ENCODE data around the gene TDRD7.

TDRD7 gene

DNA sequence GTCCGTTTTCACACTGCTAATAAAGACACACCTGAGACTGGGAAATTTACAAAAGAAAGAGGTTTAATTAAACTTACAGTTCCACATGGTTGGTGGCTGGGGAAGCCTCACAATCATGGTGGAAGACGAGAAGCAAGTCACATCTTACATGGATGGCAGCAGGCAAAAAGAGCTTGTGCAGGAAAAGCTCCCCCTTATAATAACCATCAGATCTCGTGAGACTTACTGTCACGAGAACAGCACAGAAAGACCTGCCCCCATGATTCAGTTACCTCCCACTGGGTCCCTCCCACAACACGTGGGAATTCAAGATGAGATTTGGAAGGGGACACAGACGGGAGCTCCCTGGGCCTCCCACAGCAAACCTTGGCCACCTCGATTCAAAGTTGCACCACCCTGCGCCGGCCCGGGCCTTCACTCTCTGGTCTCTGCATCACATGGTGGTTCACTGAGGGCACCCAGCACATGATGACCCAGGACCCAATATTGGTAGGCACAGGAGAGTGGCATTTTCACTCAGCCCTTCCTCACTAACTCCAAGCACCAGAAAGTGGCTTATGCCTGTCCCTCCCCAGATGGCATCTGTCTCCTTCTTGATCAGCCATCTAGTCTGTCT, 21.0 kb upstream of the TDRD7 start:
- Histone ChIP-seq H3K27me3 (ENCODE audit: control insufficient read depth, insufficient read depth, low read length) (peaks cover 10% of the 10 kb centered on the region), H3K36me3 (ENCODE audit: control insufficient read depth, insufficient read depth, low read length) (no peaks in the 10 kb centered on the region), H3K9ac (ENCODE audit: low read length) (no peak overlapping the region), H3K4me1 (ENCODE audit: control insufficient read depth, insufficient read depth, low read length) (peaks cover 15% of the 10 kb centered on the region), H3K9me3 (ENCODE audit: control insufficient read depth, low read length) (no peaks in the 10 kb centered on the region), H3K4me3 (ENCODE audit: low read length) (no peak overlapping the region)

DNA sequence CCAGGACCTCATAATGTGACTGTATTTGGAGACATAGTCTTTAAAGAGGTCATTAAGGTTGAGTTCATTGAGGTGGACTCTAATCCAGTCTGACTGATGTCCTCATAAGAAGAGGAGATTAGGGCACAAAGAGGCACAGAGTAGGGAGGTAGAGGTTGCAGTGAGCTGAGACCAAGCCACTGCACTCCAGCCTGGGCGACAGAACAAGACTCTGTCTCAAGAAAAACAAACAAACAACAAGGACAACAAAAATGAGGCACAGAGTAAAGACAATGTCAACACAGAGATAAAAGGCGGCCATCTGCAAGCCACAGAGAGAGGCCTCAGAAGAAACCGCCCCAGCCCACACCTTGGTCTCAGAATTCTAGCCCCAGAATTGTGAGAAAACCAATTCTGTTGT, 17.0 kb upstream of the TDRD7 start:
- Histone ChIP-seq H3K4me3 (ENCODE audit: low read length) (no peak overlapping the region), H3K9ac (ENCODE audit: low read length) (no peak overlapping the region)

DNA sequence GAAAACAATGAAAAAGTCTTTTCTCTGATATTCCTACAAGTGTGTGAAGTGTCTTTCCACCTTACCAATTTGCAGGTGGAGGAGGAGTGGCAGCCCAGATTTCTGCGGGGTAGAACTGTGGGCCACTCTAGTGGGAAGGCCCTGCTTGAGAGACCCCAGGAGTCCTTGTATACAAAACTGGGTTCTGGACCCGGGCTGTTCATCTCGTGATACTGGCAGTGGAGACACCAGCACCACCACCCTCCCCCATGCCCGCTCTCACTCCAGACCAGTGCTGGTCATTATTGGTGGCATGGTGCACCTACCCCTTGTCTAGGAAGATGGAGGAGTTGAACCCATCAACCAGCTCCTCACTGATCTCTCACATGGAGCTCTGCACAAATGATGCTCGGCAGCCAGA, 16.2 kb upstream of the TDRD7 start:
- Histone ChIP-seq H3K36me3 (ENCODE audit: control insufficient read depth, insufficient read depth, low read length) (no peaks in the 10 kb centered on the region), H3K9ac (ENCODE audit: low read length) (no peak overlapping the region), H3K9me3 (ENCODE audit: control insufficient read depth, low read length) (no peaks in the 10 kb centered on the region), H3K4me3 (ENCODE audit: low read length) (no peak overlapping the region), H3K27me3 (ENCODE audit: control insufficient read depth, insufficient read depth, low read length) (no peaks in the 10 kb centered on the region), H3K4me1 (ENCODE audit: control insufficient read depth, insufficient read depth, low read length) (peaks cover 10% of the 10 kb centered on the region)

More for the DNA sequence above, 17.0 kb upstream of the TDRD7 start:
- Histone ChIP-seq H3K4me1 (ENCODE audit: control insufficient read depth, insufficient read depth, low read length) (peaks cover 10% of the 10 kb centered on the region), H3K27me3 (ENCODE audit: control insufficient read depth, insufficient read depth, low read length) (no peaks in the 10 kb centered on the region), H3K36me3 (ENCODE audit: control insufficient read depth, insufficient read depth, low read length) (no peaks in the 10 kb centered on the region), H3K9me3 (ENCODE audit: control insufficient read depth, low read length) (no peaks in the 10 kb centered on the region)

DNA sequence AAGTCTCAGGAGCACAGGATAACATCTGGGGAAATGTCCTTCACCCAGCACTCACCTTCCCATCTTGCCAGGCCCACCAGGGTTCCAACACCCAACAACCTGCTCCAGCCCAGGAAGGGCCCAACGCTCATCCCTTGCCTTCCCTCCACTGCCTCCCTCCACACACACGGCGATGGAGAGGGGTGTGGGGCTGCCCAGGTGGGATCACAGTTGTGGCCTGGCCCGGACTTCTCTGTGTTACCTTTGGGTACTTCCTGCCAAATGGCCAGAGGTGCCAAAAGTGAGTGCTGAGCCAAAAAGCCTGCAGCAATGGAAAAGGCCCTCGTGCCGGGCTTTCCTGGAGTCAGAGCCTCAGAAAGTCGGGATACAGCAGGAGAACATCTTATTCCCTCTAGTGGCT, 15.6 kb upstream of the TDRD7 start:
- no peaks in the 10 kb centered on the region for H3K27me3 ChIP-seq (ENCODE audit: control insufficient read depth, insufficient read depth, low read length)

DNA sequence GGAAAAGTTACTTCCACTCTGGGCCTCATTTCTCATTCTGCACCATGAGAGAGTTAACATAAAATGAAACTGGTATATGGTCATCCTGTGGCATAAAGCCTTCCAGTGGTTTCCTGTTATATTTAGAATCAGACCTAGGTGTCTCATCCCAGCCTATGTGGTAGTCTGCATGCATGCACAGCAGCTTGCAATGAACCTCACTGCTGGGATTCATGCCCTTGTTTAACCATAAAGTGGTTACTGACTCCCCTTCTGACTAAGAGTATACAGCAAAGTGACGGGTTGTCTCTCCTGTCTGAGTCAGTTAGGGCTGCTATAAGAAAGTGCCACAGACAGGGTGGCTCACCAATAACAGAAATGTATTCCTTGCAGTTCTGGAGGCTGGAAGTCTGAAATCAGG, 14.7 kb upstream of the TDRD7 start:
- Histone ChIP-seq H3K27me3 (ENCODE audit: control insufficient read depth, insufficient read depth, low read length) (no peaks in the 10 kb centered on the region), H3K36me3 (ENCODE audit: control insufficient read depth, insufficient read depth, low read length) (no peaks in the 10 kb centered on the region), H3K4me1 (ENCODE audit: control insufficient read depth, insufficient read depth, low read length) (peaks cover 10% of the 10 kb centered on the region), H3K4me3 (ENCODE audit: low read length) (no peak overlapping the region), H3K9ac (ENCODE audit: low read length) (no peak overlapping the region), H3K9me3 (ENCODE audit: control insufficient read depth, low read length) (no peaks in the 10 kb centered on the region)

More for the DNA sequence above, 15.6 kb upstream of the TDRD7 start:
- Histone ChIP-seq H3K36me3 (ENCODE audit: control insufficient read depth, insufficient read depth, low read length) (no peaks in the 10 kb centered on the region), H3K9me3 (ENCODE audit: control insufficient read depth, low read length) (no peaks in the 10 kb centered on the region), H3K4me1 (ENCODE audit: control insufficient read depth, insufficient read depth, low read length) (peaks cover 10% of the 10 kb centered on the region), H3K4me3 (ENCODE audit: low read length) (no peak overlapping the region), H3K9ac (ENCODE audit: low read length) (no peak overlapping the region)

DNA sequence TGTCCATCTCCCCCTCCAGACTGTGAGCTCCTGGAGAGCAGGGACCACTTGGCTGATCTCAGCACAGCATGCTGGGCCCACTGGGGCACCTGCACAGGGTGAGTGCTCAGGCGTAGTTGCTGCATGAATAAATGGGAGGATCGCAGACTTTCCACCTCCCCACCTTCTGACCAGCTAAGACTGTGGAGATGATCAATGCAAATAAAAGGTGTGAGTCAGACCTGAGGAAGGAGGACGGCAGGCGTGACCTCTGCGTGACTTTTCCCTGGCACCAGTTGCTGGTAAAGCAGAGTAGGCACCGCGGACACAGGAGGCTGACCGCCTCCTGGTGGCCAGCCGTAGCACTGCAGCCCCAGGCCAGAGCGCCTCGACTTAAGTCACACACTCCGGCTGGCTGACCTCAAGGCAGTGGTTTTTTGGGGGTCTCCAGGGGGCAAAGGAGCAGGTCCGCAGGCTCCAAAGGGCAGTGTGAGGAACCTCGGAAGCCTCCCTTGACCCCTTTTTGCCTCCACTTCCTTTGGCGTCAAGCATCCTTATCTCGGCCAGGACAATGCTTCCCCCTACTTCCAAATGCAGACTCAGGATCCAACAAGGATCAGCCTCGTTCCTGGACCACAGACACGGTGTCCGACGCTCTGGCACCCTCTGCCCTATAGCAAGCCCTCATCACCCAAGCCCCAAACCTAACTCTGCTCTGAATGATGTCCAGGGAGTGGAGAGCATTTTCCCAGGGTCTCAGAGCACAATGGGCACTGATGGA, 12.7 kb upstream of the TDRD7 start:
- no peaks in the 10 kb centered on the region for H3K36me3 ChIP-seq (ENCODE audit: control insufficient read depth, insufficient read depth, low read length)
- H3K27me3 ChIP-seq (ENCODE audit: control insufficient read depth, insufficient read depth, low read length) = no peaks in the 10 kb centered on the region
- H3K4me1 ChIP-seq (ENCODE audit: control insufficient read depth, insufficient read depth, low read length) = peaks cover 10% of the 10 kb centered on the region
- H3K9ac ChIP-seq (ENCODE audit: low read length) = no peak overlapping the region
- no peak overlapping the region for H3K4me3 ChIP-seq (ENCODE audit: low read length)
- no peaks in the 10 kb centered on the region for H3K9me3 ChIP-seq (ENCODE audit: control insufficient read depth, low read length)

DNA sequence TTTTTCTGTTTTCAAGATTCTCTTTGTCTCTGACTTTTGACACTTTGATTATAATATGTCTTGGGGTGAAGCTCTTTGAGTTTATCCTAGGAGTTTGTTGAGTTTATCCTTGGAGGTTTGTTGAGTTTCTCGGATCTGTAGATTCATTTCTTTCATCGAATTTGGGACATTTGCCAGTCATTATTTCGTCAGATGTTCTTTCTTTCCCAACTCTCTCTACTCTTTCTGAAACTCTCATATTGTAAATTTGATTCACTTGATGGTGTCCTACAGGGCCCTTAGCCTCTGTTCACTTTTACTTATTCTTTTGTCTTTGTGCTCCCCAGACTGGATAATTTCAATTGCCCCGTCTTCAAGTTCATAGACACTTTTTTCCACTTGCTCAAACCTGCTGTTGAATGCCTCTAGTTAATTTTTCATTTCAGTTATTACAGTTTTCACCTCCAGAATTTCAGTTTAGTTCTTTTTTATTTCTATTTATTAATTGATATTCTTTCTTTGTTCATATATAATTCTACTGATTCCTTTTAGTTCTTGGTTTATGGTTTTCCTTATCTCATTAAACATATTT, 8.1 kb upstream of the TDRD7 start:
- no peak overlapping the region for H3K9ac ChIP-seq (ENCODE audit: low read length)
- H3K4me3 ChIP-seq (ENCODE audit: low read length) = no peak overlapping the region
- no peaks in the 10 kb centered on the region for H3K36me3 ChIP-seq (ENCODE audit: control insufficient read depth, insufficient read depth, low read length)
- H3K27me3 ChIP-seq (ENCODE audit: control insufficient read depth, insufficient read depth, low read length) = no peaks in the 10 kb centered on the region
- peaks cover 39% of the 10 kb centered on the region for H3K4me1 ChIP-seq (ENCODE audit: control insufficient read depth, insufficient read depth, low read length)
- H3K9me3 ChIP-seq (ENCODE audit: control insufficient read depth, low read length) = no peaks in the 10 kb centered on the region

DNA sequence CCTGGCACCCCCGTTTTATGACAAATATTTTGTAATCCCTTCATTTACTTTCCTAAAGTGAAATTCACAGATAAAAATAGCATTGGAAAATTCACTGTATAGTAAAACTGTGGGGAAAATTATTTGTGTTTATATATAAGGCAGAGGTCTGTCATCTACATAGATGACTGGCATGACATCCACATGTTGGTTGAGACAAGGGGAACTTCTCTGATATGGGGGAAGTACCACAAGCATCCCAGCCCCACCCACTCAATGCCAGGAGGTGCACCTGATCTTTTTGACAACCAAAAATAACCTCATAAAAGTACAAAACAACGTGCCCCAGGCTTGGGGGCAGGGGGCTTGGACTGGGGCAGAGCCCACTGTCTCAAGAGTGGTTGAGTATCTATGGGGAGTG, 6.3 kb upstream of the TDRD7 start:
- no peaks in the 10 kb centered on the region for H3K9me3 ChIP-seq (ENCODE audit: control insufficient read depth, low read length)
- no peak overlapping the region for H3K9ac ChIP-seq (ENCODE audit: low read length)
- no peaks in the 10 kb centered on the region for H3K36me3 ChIP-seq (ENCODE audit: control insufficient read depth, insufficient read depth, low read length)
- no peaks in the 10 kb centered on the region for H3K27me3 ChIP-seq (ENCODE audit: control insufficient read depth, insufficient read depth, low read length)
- H3K4me3 ChIP-seq (ENCODE audit: low read length) = no peak overlapping the region
- peaks cover 31% of the 10 kb centered on the region for H3K4me1 ChIP-seq (ENCODE audit: control insufficient read depth, insufficient read depth, low read length)

DNA sequence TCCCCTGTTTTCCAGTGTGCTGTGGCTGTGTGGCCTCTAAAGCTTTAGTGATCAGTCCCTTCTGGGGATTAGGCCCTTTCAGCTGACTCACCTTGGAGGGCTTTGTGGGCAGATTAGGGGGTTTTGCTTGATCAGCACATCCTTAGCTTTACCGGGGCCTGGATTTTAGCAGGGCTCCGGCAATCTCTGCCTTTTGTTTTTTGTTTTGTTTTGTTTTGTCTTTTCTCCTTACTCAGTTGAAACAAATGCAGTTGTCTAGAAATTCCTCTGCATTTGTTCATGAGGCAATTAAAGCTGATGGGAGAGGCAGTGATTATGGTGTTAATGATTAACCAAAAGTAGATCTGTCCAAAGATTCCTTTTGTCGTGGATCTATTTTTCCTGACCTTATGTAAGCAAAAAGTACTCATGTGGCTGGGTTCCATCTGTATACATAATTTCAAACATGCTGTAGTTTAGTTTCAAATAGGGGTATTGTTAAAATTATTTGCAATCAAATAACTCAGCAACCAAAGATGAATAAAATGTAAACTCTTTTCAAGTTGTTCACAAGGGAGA, 5.2 kb upstream of the TDRD7 start:
- no peaks in the 10 kb centered on the region for H3K9me3 ChIP-seq (ENCODE audit: control insufficient read depth, low read length)
- H3K4me3 ChIP-seq (ENCODE audit: low read length) = no peak overlapping the region
- peaks cover 31% of the 10 kb centered on the region for H3K4me1 ChIP-seq (ENCODE audit: control insufficient read depth, insufficient read depth, low read length)
- no peaks in the 10 kb centered on the region for H3K36me3 ChIP-seq (ENCODE audit: control insufficient read depth, insufficient read depth, low read length)
- no peak overlapping the region for H3K9ac ChIP-seq (ENCODE audit: low read length)
- H3K27me3 ChIP-seq (ENCODE audit: control insufficient read depth, insufficient read depth, low read length) = no peaks in the 10 kb centered on the region

DNA sequence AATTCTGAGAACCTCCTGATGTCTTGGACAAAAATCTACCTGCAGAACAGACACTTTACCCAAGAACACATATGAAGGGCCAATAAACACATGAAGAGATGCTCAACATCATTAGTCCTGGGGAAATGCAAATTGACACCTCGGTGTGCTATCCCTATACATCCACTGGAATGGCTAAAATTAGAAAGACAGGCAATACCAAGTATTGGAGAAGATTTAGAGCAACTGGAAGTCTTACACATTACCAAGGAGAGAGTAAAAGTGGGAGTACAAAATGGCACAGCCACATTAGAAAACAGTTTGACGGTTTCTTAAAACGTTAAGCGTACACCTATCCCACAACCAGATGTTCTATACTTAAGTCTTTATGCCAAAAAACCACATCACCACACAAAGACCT, 3.3 kb upstream of the TDRD7 start:
- Histone ChIP-seq H3K27me3 (ENCODE audit: control insufficient read depth, insufficient read depth, low read length) (no peaks in the 10 kb centered on the region), H3K36me3 (ENCODE audit: control insufficient read depth, insufficient read depth, low read length) (no peaks in the 10 kb centered on the region), H3K4me1 (ENCODE audit: control insufficient read depth, insufficient read depth, low read length) (peaks cover 41% of the 10 kb centered on the region), H3K9me3 (ENCODE audit: control insufficient read depth, low read length) (no peaks in the 10 kb centered on the region), H3K9ac (ENCODE audit: low read length) (no peak overlapping the region), H3K4me3 (ENCODE audit: low read length) (no peak overlapping the region)

DNA sequence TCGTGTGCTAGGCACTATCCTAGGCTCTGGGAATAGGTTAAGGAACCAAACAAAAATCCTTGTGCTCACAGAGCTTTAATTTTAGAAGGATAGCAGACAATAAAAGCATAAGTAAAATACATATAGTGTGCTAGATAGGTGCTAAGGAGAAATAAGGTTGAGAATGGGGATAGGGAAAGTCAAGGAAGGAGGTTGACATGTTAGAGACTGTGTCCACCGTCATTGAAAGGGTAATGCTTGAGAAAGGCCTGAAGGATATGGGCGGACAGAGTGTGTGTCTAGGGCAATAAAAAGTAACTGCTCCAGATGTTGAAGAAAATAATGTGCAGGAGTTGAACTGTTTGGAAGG, 482 bp upstream of the TDRD7 start:
- H3K9ac ChIP-seq (ENCODE audit: low read length) = peak overlapping the region; percentile 57
- no peaks in the 10 kb centered on the region for H3K9me3 ChIP-seq (ENCODE audit: control insufficient read depth, low read length)
- H3K4me3 ChIP-seq (ENCODE audit: low read length) = no peak overlapping the region

DNA sequence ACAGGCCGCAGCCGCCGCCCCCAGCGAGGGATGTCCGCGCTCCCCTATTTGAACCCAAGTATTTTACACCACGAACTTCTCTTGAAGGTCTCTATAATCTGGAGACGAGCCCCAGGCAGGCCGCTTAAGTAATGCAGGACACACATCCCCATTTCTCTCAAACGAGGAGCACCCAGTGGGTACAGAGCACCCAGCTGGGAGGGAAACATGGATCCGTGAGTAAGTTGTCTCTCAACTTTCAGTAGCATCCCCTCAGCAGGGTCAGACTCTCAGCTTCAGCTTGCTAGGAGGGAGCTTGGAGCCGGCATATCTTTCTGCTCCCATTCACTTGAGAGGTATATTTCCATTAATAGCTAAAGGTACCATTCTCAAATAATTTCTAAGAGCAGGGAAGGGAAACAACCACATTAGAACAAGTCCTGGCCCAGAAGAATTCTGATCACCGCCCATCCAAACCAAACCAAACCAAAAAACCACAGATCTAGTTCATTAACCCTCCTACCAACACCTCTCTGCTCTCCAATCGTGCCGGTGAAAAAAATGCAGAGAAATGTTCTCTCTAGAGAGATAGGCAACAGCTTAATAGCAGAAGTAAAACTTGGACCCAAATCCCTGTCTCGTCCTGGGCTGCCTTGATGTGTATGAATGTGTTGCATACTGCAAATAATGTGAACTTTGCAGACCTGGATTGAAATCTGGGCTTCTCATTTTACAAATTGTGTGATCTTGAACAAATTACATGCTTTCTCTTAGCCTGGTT, 910 bp downstream of the TDRD7 start:
- no peaks in the 10 kb centered on the region for H3K9me3 ChIP-seq (ENCODE audit: control insufficient read depth, low read length)
- H3K27me3 ChIP-seq (ENCODE audit: control insufficient read depth, insufficient read depth, low read length) = no peaks in the 10 kb centered on the region
- peaks cover 10% of the 10 kb centered on the region for H3K4me1 ChIP-seq (ENCODE audit: control insufficient read depth, insufficient read depth, low read length)
- H3K9ac ChIP-seq (ENCODE audit: low read length) = peak overlapping the region; percentile 81
- H3K4me3 ChIP-seq (ENCODE audit: low read length) = peak overlapping the region; percentile 56
- H3K36me3 ChIP-seq (ENCODE audit: control insufficient read depth, insufficient read depth, low read length) = no peaks in the 10 kb centered on the region

More for the DNA sequence above, 482 bp upstream of the TDRD7 start:
- H3K27me3 ChIP-seq (ENCODE audit: control insufficient read depth, insufficient read depth, low read length) = no peaks in the 10 kb centered on the region
- peaks cover 23% of the 10 kb centered on the region for H3K4me1 ChIP-seq (ENCODE audit: control insufficient read depth, insufficient read depth, low read length)
- H3K36me3 ChIP-seq (ENCODE audit: control insufficient read depth, insufficient read depth, low read length) = no peaks in the 10 kb centered on the region

Data from mucosa of stomach (tissue), 1 donor.